ENCODE results near the gene PCDHB15. TPM values are rescaled to one million over a fixed set of nuclear protein-coding genes. Genes with fewer than 3 reads are reported as not detected.
"Not testable (repeated sequence)": the region's sequence is repeated elsewhere in the genome, so short reads cannot be mapped to it uniquely, and the experiment has no call there.

PCDHB15 gene
- total RNA-seq, 1 experiment from 2014 or later, result 7.0 TPM

GRCh38 chr5:141225421-141225820 lies 19.8 kb upstream of the PCDHB15 start:
- H3K79me1 ChIP-seq (ENCODE audit: insufficient read depth, low read depth, low read length, poor library complexity, severe bottlenecking); H3K27me3 ChIP-seq (ENCODE audit: insufficient read depth, low read length); H3K4me1 ChIP-seq (ENCODE audit: insufficient read depth, low read length); H3K14ac ChIP-seq (ENCODE audit: insufficient read depth, low read length); H2BK120ac ChIP-seq (ENCODE audit: low read depth, low read length, poor library complexity, severe bottlenecking); H3K27ac Mint-ChIP-seq; DNase-seq; H3K23me2 ChIP-seq (ENCODE audit: insufficient read length, low read depth, low read length, poor library complexity, severe bottlenecking); H2BK20ac ChIP-seq (ENCODE audit: low read depth, low read length, poor library complexity, severe bottlenecking); H2BK12ac ChIP-seq (ENCODE audit: insufficient read length, low read depth, low read length); H3K9ac ChIP-seq (ENCODE audit: extremely low read depth, insufficient read length, low read length); H3K4me2 ChIP-seq (ENCODE audit: insufficient read depth, insufficient read length, low read length); H4K5ac ChIP-seq (ENCODE audit: insufficient read length, low read depth, low read length); H4K8ac ChIP-seq (replicated peaks; ENCODE audit: insufficient read length, low read depth, low read length); H3K4ac ChIP-seq (ENCODE audit: low read depth, low read length); H2BK5ac ChIP-seq (ENCODE audit: insufficient read length, low read length); H3K56ac ChIP-seq (ENCODE audit: insufficient read length, low read depth, low read length); H2BK15ac ChIP-seq (ENCODE audit: low read depth, low read length); H3K23ac ChIP-seq (ENCODE audit: insufficient read length, low read depth, low read length); H3K9me3 ChIP-seq (ENCODE audit: control insufficient read depth, low read depth, low read length); H3T11ph ChIP-seq (ENCODE audit: low read length); H4K91ac ChIP-seq (ENCODE audit: insufficient read length, low read depth, low read length); H3K4me3 Mint-ChIP-seq; H3K36me3 Mint-ChIP-seq (ENCODE audit: insufficient read depth in 1 of 3, low read depth in 3 of 3); H3K79me2 ChIP-seq (ENCODE audit: insufficient read depth, low read length); H3K27ac ChIP-seq (ENCODE audit: insufficient read length, low read depth, low read length); H4K20me1 ChIP-seq (ENCODE audit: control insufficient read depth, insufficient read depth, insufficient read length); H2AK5ac ChIP-seq (ENCODE audit: insufficient read length, low read length); H3K27me3 Mint-ChIP-seq (ENCODE audit: low read depth); H2AFZ ChIP-seq (ENCODE audit: low read length); H3K18ac ChIP-seq (ENCODE audit: insufficient read length, low read depth, low read length): not testable (repeated sequence)
- H3K4me1 Mint-ChIP-seq, result peaks cover 12 to 19% of the 10 kb centered on the region in 2 experiments
- no CpG with 5 or more reads among the region's 30 CpGs for WGBS (ENCODE audit: extremely low coverage, insufficient read length, low lambda C conversion rate)
- H3K9me3 Mint-ChIP-seq, result peaks cover 14 to 34% of the 10 kb centered on the region in 2 experiments

All from H9 (cell line).